Activated T-cell treated with anti-CD3 and anti-CD28 coated beads, Interleukin-2, amount 50 U/mL, for 1 hour (primary cell): Measurements from ENCODE around the gene LSP1.
A peak's percentile ranks its signal among the peaks of the same experiment; 100 is the strongest.

Experiments
- DNase-seq: peaks from one replicate; pipeline ENCODE4 v3.0.0-alpha.2; 2020

The LSP1 gene

DNA sequence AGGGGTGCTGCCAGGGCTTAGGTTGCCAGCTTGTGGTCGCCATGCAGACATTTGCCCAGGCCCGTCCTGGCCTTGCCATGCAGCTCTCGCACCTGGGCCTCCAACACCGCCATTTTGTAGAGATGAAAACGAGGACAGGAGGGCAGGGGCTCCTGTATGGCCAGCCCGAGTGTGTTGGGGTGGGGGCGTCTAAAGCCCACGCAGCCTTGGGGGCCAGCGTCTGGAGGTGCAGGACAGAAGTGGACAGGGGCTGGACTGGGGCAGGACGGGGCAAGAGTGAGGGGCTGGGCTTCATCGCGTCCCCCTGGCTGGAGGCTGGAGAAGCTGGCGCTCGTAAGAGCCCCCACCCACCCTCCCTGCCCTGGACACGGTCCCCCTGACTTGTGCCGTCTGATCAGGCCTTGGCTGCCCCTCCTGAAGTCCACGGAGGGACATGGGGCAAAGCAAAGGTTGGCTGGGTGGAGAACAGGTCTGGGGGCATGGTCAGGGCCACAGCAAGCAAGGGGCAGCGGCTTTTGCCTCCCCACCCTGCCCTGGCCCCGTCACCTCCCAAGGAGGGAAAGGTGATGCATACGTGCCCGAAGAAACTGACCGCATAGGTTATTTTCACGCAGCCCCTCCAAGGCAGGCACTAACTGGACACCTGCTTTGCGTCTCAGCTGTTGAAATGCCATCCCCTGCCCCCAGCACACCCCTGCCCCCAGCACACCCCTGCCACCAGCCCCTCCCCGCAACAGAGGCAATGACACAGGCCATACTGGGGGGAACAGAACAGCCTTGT is 67.4 kb downstream of the LSP1 start:
- DNase-seq, result no peak

DNA sequence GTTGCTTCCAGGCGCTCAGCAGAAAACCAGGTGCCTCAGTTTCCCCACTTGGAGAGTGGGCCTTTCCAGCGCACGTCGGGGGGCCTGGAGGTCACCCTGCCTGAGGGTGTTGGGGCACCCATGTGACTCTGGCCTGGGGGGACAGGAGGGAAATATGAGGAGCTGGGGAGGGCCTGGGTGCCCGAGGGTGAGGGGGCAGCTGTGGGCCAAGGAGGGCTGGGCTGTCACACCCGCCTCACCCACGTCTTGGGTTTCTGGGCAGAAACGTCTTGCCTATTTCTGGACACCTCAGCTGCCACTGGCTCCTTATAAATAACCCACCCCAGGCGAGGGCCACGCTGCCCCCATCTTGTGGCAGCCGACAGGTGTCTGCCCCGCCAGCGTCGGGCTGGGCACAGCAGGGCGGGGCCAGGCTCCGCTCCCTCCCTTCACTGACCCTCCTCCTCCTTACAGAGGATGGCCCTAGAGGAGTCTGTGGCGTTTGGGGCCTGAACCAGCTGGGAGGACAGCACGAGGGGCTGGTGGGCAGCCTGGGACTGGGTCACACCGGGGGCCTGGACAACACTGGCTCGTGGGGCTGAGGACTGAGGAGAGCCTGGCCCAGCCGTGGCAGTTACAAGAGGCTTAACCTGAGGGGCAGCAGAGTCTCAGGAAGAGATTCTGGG is 68.2 kb downstream of the LSP1 start:
- no peak for DNase-seq

DNA sequence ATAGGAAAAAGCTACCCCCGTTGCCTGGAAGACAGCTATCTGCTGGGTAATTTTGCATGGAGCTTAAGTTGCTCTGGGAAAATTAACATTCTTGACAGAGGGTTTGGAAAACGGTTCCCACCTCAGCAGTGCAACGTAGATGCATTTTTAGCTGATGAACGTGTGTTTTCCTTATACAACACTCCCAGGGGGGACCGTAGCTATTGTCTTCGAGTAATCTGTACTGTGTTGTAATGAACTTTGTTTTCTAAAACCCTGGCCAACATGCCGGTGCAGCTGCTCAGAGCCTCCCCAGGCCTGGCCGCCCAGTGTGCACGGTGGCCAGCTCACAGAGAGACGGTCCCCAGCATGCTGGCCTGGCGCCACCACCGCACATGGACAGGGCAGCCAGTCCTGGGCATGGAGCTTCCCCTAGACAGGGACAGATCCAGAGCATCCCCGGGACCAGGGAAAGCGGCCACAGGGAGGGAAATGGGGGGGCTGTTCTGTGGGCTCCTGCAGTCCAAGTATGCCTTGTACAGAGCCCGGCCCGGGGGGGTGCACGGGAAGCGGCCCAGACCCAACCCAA is 68.8 kb downstream of the LSP1 start:
- DNase-seq, result no peak

DNA sequence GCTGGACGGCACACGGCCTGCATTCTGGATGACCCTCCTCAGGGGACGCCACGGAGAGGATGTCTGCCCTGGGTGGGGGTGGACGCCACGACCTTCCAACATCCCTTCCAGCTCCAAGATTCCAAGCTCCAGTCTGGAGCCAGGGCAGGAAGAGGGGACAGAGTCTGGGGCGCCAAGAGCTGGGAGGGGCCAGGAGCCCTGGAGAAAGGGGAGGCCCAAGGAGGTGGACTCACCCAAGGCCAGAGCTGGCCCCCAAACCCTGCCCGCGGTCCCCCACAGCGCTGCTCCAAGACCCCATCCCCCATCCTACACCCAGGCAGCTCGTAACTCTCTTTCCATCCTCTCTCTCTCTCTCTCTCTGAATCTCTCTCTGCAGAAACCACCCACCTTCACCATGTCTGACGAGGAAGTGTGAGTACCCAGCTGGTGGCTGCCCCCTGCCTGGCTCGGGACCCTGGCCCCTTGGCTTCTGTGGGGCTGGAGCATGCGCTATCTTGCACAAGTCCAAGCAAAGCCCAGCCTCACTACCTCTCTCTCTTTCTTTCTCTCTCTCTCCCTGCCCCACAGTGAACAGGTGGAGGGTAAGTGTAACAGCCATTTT is 69.7 kb downstream of the LSP1 start:
- DNase-seq, result no peak

- DNase-seq, result no peak
Measured at GRCh38 chr11:1923201-1923956, 70.5 kb downstream of the LSP1 start.

GRCh38 chr11:1924181-1924580 is 71.3 kb downstream of the LSP1 start:
- no peak for DNase-seq

DNA sequence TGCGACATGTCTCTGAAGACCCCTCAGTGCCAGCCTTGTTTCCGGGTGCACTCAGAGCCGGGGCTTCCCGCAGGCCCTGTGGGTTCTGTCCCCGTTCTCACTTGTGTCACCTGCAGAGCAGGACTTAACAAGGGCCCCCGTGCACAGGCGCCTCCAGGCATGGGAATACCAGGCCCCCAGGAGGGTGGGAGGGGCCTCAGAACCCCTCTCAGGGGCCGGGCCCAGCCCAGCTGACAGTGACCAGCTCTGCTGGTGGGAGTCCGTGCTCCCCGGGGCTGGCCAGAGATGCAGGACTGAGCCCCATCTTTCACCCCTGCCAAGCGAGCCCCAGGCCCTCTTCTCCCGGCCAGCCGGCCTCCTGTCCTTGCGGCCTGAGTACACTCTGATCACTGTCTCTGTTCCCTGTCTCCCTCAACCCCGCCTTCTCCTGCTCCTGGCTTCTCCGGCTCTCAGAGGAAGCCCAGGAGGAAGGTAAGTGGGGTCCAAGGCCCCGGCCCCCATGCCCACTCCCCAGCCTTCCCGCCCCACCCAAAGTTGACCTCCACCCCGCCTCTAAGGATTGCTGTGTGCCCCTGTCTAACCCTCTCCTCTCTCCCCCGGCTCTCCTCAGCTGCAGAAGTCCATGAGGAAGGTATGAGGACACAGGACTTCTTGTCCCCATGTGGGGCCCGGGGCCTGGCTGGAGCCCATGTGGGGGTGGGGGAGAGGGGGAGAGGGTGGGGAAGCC is 71.9 kb downstream of the LSP1 start:
- DNase-seq, result no peak

GRCh38 chr11:1925373-1926155 is 72.7 kb downstream of the LSP1 start:
- no peak for DNase-seq

DNA sequence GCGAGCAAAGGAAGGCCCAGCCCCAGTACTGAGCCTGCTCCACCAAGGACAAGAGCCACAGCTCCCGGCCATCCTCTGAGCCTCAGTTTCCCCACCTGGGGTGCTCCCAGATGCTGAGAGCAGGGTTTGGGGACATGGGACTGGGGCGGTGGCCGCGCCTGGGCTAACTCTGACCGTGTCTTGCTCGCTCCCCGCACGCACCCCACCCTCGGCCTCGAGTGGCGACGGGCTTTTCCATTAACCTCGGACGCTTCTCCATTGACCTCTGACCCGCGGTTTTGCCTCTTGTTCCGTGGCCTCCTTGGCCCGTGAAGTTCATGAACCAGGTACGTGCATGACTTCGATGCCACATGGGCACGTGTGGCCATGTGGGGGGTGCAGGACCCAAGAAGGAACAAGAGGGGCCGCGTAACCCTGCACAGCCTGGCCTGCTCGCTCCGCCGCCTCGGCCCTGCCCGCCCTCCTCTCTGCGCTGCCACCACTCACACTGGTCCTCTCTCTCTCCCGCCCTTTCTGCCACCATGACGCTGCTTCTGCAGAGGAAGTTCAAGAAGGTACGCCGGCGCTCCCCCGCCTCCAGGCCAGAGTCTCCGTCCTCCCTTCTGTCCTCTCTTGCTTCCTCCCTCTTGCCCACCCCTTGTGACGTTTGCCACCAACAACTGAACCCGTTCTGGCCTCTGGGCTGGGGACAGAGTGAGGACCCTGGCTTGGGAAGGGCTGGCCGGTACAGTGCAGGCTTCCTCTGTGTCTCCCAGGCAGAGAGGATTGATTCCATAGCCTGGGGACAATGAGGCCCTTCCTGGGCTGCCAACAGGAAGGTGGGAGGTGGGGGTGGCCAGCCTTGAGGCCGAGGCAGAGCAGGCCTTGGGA is 73.5 kb downstream of the LSP1 start:
- no peak for DNase-seq

DNA sequence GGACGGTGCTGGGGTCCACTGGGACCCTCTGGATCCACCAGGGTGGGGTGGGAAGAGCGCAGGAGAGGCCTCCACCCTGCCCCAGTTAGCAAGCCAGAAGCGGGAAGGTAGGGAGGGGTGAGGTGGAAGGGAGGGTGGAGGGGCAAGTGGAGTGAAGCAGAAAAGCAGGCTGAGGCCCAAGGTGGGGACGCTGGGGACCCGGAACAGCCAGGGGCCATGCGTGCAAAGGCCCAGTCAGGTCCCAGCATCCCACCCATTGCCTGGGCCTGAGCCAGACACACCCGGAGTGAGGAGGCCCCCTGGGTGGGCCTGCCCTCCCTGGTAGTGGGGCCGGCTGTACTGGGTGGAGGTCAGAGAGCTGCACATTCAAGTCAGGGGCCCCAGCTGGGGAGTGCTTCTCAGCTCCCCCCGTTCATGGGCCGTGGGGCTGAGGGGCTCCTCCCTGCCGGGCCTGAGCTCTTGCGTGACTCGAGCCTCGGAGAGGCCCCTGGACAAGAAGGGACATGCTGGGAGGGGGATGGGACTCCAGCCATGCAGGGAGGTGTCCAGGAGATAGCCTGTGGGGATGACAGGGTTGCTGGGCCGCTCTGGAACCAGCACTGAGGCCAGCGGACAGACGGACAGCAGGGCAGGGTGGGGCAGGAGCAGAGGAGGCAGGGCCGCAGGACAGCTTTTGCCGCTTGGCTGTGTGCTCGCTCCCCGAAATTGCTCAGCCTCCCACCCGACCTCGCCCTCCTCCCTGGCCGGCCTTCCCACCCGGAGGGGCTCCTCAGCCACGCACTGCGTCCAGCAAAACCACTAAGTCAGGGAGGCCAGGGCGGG is 74.4 kb downstream of the LSP1 start:
- DNase-seq, result no peak

DNA sequence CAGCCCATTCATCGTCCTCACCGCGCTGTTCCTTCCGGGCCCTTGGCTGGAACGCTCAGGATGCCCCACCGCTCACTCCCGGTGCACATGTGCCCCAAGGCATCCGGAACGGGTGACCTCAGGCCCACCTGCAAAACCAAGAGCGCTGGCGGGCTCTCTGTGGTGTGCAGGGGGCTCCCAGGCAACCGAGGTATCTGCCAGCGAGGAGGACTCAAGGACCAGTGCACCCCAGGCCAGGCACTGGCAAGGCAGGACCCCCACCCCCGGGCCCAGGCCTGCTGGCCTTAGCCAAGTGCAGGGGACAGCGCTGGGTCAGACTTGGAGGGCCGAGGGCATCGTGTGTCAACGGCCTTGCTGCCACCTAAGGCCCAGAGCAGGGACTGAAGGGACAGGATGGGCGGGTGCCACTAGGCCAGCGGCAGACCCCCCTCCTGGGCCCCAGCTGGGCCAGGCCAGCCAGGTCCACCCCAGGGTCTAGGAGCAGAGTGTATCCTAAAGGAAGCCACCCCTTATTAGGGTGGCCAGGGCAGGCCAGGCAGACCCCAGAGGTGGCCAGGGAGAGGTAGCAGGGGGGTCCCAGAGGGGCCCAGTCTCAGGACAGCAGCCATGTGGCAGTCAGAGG is 75.1 kb downstream of the LSP1 start:
- DNase-seq, result peak; percentile 13

GRCh38 chr11:1928470-1928890 is 75.6 kb downstream of the LSP1 start:
- DNase-seq, result peak; percentile 12

- no peak for DNase-seq
Measured at GRCh38 chr11:1928891-1929541, 76.1 kb downstream of the LSP1 start.

DNA sequence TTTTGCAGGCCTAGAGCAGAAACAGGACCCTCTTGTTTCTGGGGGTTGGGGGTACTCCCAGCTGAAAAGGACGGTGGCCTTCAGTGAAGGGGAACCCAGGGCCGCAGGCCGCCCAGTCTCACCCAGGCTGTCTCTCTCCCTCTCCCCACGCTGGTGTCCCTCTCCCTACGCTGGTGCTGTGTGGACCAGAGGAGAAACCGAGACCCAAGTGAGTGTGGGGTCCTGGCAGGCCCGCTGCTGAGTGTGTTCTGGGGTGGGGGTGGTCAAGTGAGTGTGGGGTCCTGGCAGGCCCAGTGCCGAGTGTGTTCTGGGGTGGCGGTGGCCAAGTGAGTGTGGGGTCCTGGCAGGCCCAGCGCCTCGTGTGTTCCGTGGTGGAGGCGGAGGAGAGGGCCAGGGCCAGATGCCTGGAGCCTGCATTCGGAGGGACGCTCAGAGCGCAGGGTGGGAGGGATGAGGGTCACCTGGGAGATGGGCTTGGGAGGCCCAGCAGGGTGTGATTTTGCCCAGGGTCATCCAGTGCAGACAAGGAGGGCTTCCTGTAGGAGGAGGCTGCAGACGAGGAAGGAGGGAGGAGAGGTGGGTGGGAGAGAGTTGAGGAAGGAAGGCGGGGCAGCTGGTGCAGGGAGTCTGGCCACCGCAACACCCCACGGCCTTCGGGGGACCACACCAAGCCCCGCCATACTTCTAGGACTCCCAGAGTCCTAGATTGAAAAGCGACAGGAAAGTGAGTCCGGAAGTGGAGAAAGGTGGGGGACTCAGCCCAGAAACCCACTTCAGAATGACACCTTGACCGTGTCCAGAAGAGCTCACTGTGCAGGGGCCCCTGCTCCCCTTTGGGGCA is 77.0 kb downstream of the LSP1 start:
- no peak for DNase-seq

- peak; percentile 11 for DNase-seq
Measured at GRCh38 chr11:1930462-1930830, 77.6 kb downstream of the LSP1 start.

GRCh38 chr11:1931341-1932104 is 78.6 kb downstream of the LSP1 start:
- no peak for DNase-seq

DNA sequence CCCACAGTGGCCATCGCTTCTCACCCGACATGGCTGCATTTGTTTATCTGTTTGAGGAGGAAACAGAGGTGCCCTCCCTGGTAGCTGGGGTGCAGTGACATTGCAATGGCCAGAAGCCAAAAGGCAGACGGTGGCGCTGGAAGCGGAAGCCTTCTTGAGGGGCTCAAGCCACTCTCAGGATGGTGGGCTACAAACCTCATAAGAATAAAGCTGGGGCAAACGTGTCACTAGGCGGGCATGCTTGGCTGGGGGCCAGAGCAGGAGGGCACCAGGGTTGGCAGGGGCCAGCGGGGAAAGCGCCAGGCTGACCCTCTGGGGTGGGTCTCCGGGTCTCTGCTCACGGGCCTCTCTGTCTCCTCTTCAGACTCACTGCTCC is 79.2 kb downstream of the LSP1 start:
- DNase-seq, result no peak
